Astrocyte (in vitro differentiated cells and primary cell): ENCODE data around the gene SMIM35. TPM values are rescaled to one million over a fixed set of nuclear protein-coding genes. Genes with fewer than 3 reads are reported as not detected.

Source experiments
- DNase-seq: peaks from one replicate; pipeline ENCODE4 v3.0.0-alpha.2; 2010; ENCODE audit warnings: low read depth
- FAIRE-seq: peaks from 2 replicates; lab custom pipeline; 2011; peaks lifted over from hg19 to GRCh38; lab: Jason Lieb, UNC
- H2AFZ ChIP-seq: 2 replicates; pipeline ENCODE4 v1.6.0; 2012; ENCODE audit warnings: low read depth, low read length, inconsistent platforms
- H3K27ac ChIP-seq: 2 replicates; pipeline ENCODE4 v1.5.1; 2011; ENCODE audit warnings: low read depth, low read length, inconsistent platforms
- H3K27me3 ChIP-seq: 2 replicates; pipeline ENCODE4 v1.6.0; 2011; ENCODE audit warnings: low read length, inconsistent platforms; ENCODE audit not compliant: insufficient read depth
- H3K36me3 ChIP-seq: 2 replicates; pipeline ENCODE4 v1.5.1; 2011; ENCODE audit warnings: low read length, inconsistent platforms; ENCODE audit not compliant: insufficient read depth
- H3K4me1 ChIP-seq: 2 replicates; pipeline ENCODE4 v1.5.1; 2011; ENCODE audit warnings: low read length, inconsistent platforms; ENCODE audit not compliant: insufficient read depth
- H3K4me2 ChIP-seq: 2 replicates; pipeline ENCODE4 v1.6.0; 2012; ENCODE audit warnings: low read length, inconsistent platforms
- H3K4me3 ChIP-seq: 2 replicates; pipeline ENCODE4 v1.5.1; 2011; ENCODE audit warnings: low read depth, mild to moderate bottlenecking, low read length, inconsistent platforms; ENCODE audit not compliant: insufficient read depth
- H3K79me2 ChIP-seq: 2 replicates; pipeline ENCODE4 v1.6.0; 2012; ENCODE audit warnings: mild to moderate bottlenecking, low read length, inconsistent platforms; ENCODE audit not compliant: insufficient read depth
- H3K9ac ChIP-seq: 2 replicates; pipeline ENCODE4 v1.6.0; 2012; ENCODE audit warnings: mild to moderate bottlenecking, low read length, inconsistent platforms
- H3K9me3 ChIP-seq: 2 replicates; pipeline ENCODE4 v1.5.1; 2012; ENCODE audit warnings: low read depth, mild to moderate bottlenecking, low read length, inconsistent platforms; ENCODE audit not compliant: insufficient read depth
- H4K20me1 ChIP-seq: 2 replicates; pipeline ENCODE4 v1.6.0; 2012; ENCODE audit warnings: low read length, inconsistent platforms; ENCODE audit not compliant: insufficient read depth
- H3K27ac Mint-ChIP-seq: one replicate; pipeline ENCODE4 v1.8.0; 2021; ENCODE audit warnings: mild to moderate bottlenecking, mixed read lengths; ENCODE audit not compliant: unreplicated experiment
- H3K27me3 Mint-ChIP-seq: one replicate; pipeline ENCODE4 v1.8.0; 2021; ENCODE audit warnings: low read depth, mixed read lengths; ENCODE audit not compliant: unreplicated experiment
- H3K36me3 Mint-ChIP-seq: one replicate; pipeline ENCODE4 v1.8.0; 2021; ENCODE audit warnings: low read depth, mixed read lengths; ENCODE audit not compliant: unreplicated experiment
- H3K4me1 Mint-ChIP-seq: one replicate; pipeline ENCODE4 v1.8.0; 2021; ENCODE audit warnings: low read depth, mixed read lengths; ENCODE audit not compliant: unreplicated experiment
- H3K4me3 Mint-ChIP-seq: one replicate; pipeline ENCODE4 v1.8.0; 2021; ENCODE audit warnings: mild to moderate bottlenecking, moderate library complexity, mixed read lengths; ENCODE audit not compliant: unreplicated experiment
- H3K9me3 Mint-ChIP-seq: one replicate; pipeline ENCODE4 v1.8.0; 2021; ENCODE audit warnings: mild to moderate bottlenecking, mixed read lengths; ENCODE audit not compliant: unreplicated experiment
- CTCF ChIP-seq: IDR thresholded peaks from 2 replicates; pipeline ENCODE4 v1.5.1; 2011; ENCODE audit warnings: low read depth, mild to moderate bottlenecking, inconsistent platforms, low read length, moderate library complexity; ENCODE audit not compliant: insufficient read depth
- EZH2 ChIP-seq: IDR thresholded peaks from 2 replicates; pipeline ENCODE4 v1.6.1; 2012; ENCODE audit warnings: mild to moderate bottlenecking, low read length, inconsistent platforms; ENCODE audit not compliant: insufficient read depth
- total RNA-seq: library from RNA; stranded (reverse); gene quantifications from 2 replicates; pipeline ENCODE4 v1.2.1, GENCODE V29; 2021

Gene SMIM35
- total RNA-seq, 1 donor from 2014 or later = not detected

- Mint-ChIP-seq H3K27me3 (peaks cover 51% of the 10 kb centered on the region), H3K4me1 (peaks cover 11% of the 10 kb centered on the region), H3K27ac (no peak within 1 kb of the TSS), H3K4me3 (peak within 1 kb of the TSS; percentile 82), H3K36me3 (no peaks in the 10 kb centered on the region), H3K9me3 (no peaks in the 10 kb centered on the region)
- peak; percentile 22 for DNase-seq
- H3K4me1 ChIP-seq = peaks cover 4% of the 10 kb centered on the region
- no peaks in the 10 kb centered on the region for H3K9me3 ChIP-seq
- no peak within 1 kb of the TSS for H3K27ac ChIP-seq
- H2AFZ ChIP-seq = peak within 1 kb of the TSS; percentile 85
- peak within 1 kb of the TSS; percentile 55 for H3K9ac ChIP-seq
- TF ChIP-seq CTCF (no peak), EZH2 (peak; percentile 36)
- FAIRE-seq = no peak
- H3K27me3 ChIP-seq = peaks cover 26% of the 10 kb centered on the region
- no peaks in the 10 kb centered on the region for H4K20me1 ChIP-seq
- no peaks in the 10 kb centered on the region for H3K36me3 ChIP-seq
- H3K79me2 ChIP-seq = no peaks in the 10 kb centered on the region
- H3K4me2 ChIP-seq = peak within 1 kb of the TSS; percentile 87
- peak within 1 kb of the TSS; percentile 55 for H3K4me3 ChIP-seq
Observed at GRCh38 chr11:117985953-117986887, 100.5 kb downstream of the SMIM35 start, which contains the start of gene IL10RA. Gene IL10RA (plus strand): TSS chr11:117986394. CDS start chr11:117986468, 74 bp downstream.

GRCh38 chr11:117984476-117984875 lies 102.3 kb downstream of the SMIM35 start:
- TF ChIP-seq CTCF (no peak), EZH2 (no peak)
- no peak overlapping the region for H2AFZ ChIP-seq
- peaks cover 61% of the 10 kb centered on the region for H3K27me3 Mint-ChIP-seq
- no peak overlapping the region for H3K9ac ChIP-seq
- no peak overlapping the region for H3K27ac ChIP-seq
- no peak overlapping the region for H3K4me2 ChIP-seq
- peaks cover 7% of the 10 kb centered on the region for H3K4me1 Mint-ChIP-seq
- no peaks in the 10 kb centered on the region for H4K20me1 ChIP-seq
- H3K9me3 Mint-ChIP-seq = peaks cover 4% of the 10 kb centered on the region
- H3K27me3 ChIP-seq = peaks cover 31% of the 10 kb centered on the region
- no peak for DNase-seq
- H3K9me3 ChIP-seq = no peaks in the 10 kb centered on the region
- H3K4me1 ChIP-seq = peaks cover 4% of the 10 kb centered on the region
- H3K27ac Mint-ChIP-seq = no peak overlapping the region
- H3K79me2 ChIP-seq = no peaks in the 10 kb centered on the region
- no peaks in the 10 kb centered on the region for H3K36me3 Mint-ChIP-seq
- no peak for FAIRE-seq
- H3K4me3 Mint-ChIP-seq = no peak overlapping the region
- no peak overlapping the region for H3K4me3 ChIP-seq
- H3K36me3 ChIP-seq = no peaks in the 10 kb centered on the region

GRCh38 chr11:117983163-117983475 lies 103.6 kb downstream of the SMIM35 start:
- Histone ChIP-seq H3K27me3 (peaks cover 28% of the 10 kb centered on the region), H4K20me1 (no peaks in the 10 kb centered on the region), H3K4me2 (no peak overlapping the region), H3K9me3 (no peaks in the 10 kb centered on the region), H3K9ac (no peak overlapping the region), H3K36me3 (no peaks in the 10 kb centered on the region), H3K79me2 (no peaks in the 10 kb centered on the region), H3K4me3 (no peak overlapping the region), H2AFZ (no peak overlapping the region), H3K4me1 (peaks cover 4% of the 10 kb centered on the region), H3K27ac (no peak overlapping the region)
- Mint-ChIP-seq H3K4me1 (peaks cover 5% of the 10 kb centered on the region), H3K9me3 (peaks cover 4% of the 10 kb centered on the region), H3K27ac (no peak overlapping the region), H3K27me3 (peaks cover 58% of the 10 kb centered on the region), H3K4me3 (no peak overlapping the region), H3K36me3 (no peaks in the 10 kb centered on the region)
- no peak for DNase-seq
- no peak for TF ChIP-seq CTCF
- TF ChIP-seq EZH2 = no peak
- no peak for FAIRE-seq
